ENCODE measurements around the gene SMC1B. TPM values are rescaled to one million over a fixed set of nuclear protein-coding genes. Genes with fewer than 3 reads are reported as not detected.
"Not testable (repeated sequence)": the region's sequence is repeated elsewhere in the genome, so short reads cannot be mapped to it uniquely, and the experiment has no call there.

SMC1B gene
- total RNA-seq, 1 experiment from 2014 or later, result not detected

DNA sequence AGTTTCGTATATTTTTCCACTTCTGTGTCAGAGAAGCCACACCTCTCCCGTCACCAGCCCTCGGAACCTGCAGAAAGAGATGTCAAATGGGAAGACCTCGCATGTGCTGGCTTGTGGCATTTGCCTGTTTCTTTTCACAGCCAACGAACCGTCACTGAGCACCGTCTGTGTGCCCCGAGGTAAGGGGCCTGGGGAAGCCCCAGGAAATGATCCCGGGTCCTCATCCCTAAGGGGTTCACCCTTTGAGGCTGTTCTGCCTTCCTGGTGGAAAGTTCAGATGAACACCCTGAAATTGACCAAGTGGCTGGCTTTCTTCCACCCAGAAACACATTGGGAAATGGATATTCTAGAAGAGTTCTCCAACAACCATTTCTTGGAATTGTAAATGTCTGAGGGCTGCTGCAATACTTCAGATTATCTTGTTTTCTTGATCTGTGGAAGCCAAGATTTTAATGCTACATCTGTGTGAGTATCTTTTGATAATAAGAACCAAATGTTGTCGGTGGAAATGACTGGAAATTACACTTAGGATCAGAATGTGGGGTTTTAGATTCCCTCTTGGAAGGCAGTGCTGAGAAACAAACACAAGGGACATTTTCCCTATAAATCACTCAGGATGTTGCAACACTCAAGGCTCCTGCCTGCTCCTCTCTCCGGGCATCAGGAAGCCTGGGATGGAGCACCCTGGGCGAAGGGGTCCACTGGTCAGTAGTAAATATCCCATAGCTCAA is 37.7 kb upstream of the SMC1B start:
- TF ChIP-seq, protein P1, sequence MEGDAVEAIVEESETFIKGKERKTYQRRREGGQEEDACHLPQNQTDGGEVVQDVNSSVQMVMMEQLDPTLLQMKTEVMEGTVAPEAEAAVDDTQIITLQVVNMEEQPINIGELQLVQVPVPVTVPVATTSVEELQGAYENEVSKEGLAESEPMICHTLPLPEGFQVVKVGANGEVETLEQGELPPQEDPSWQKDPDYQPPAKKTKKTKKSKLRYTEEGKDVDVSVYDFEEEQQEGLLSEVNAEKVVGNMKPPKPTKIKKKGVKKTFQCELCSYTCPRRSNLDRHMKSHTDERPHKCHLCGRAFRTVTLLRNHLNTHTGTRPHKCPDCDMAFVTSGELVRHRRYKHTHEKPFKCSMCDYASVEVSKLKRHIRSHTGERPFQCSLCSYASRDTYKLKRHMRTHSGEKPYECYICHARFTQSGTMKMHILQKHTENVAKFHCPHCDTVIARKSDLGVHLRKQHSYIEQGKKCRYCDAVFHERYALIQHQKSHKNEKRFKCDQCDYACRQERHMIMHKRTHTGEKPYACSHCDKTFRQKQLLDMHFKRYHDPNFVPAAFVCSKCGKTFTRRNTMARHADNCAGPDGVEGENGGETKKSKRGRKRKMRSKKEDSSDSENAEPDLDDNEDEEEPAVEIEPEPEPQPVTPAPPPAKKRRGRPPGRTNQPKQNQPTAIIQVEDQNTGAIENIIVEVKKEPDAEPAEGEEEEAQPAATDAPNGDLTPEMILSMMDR (IDR thresholded peaks at IDR 0.05; ENCODE audit: unreplicated experiment), result no peak
- Mint-ChIP-seq H3K36me3 (ENCODE audit: insufficient read depth, unreplicated experiment) (no peaks in the 10 kb centered on the region), H3K27ac (ENCODE audit: unreplicated experiment) (no peak overlapping the region), H3K4me3 (ENCODE audit: low read depth, unreplicated experiment) (no peak overlapping the region), H3K9me3 (ENCODE audit: low read depth, unreplicated experiment) (no peaks in the 10 kb centered on the region), H3K27me3 (ENCODE audit: unreplicated experiment) (peaks cover 61% of the 10 kb centered on the region), H3K4me1 (ENCODE audit: low read depth, unreplicated experiment) (no peaks in the 10 kb centered on the region)
- no peak for DNase-seq
- intact Hi-C loops (cut with micrococcal nuclease; ENCODE audit: unreplicated experiment), result no loop called here
- no TSS peak for BruUV-seq (replicated peaks)
- CTCF ChIA-PET, result interaction anchor here (0.5 kb wide), 1 partner anchor 77 kb away, joined by 5 read pairs; no protein-coding TSS in a partner anchor

GRCh38 chr22:45450101-45450785 is 36.8 kb upstream of the SMC1B start:
- intact Hi-C loops (cut with micrococcal nuclease; ENCODE audit: unreplicated experiment), result no loop called here
- Mint-ChIP-seq H3K4me1 (ENCODE audit: low read depth, unreplicated experiment) (no peaks in the 10 kb centered on the region), H3K27ac (ENCODE audit: unreplicated experiment) (no peak overlapping the region), H3K36me3 (ENCODE audit: insufficient read depth, unreplicated experiment) (no peaks in the 10 kb centered on the region), H3K27me3 (ENCODE audit: unreplicated experiment) (peaks cover 52% of the 10 kb centered on the region), H3K9me3 (ENCODE audit: low read depth, unreplicated experiment) (no peaks in the 10 kb centered on the region), H3K4me3 (ENCODE audit: low read depth, unreplicated experiment) (no peak overlapping the region)
- TF ChIP-seq, protein P1 (IDR thresholded peaks at IDR 0.05; ENCODE audit: unreplicated experiment), result no peak
- no TSS peak for BruUV-seq (replicated peaks)
- no peak for DNase-seq
- CTCF ChIA-PET, result interaction anchor here (1.0 kb wide), 1 partner anchor 14 kb away, joined by 4 read pairs; no protein-coding TSS in a partner anchor

DNA sequence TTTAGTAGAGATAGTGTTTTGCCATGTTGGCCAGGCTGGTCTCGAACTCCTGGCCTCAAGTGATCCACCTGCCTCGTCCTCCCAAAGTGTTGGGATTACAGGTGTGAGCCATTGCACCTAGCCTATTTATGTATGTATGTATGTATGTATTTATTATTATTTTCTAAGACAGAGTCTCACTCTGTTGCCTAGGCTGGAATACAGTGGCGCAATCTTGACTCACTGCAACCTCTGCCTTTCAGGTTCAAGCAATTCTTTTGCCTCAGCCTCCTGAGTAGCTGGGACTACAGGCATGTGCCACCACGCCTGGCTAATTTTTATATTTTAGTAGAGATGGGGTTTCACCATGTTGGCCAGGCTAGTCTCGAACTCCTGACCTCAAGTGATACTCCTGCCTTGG is 36.0 kb upstream of the SMC1B start:
- intact Hi-C loops (cut with micrococcal nuclease; ENCODE audit: unreplicated experiment); H3K9me3 Mint-ChIP-seq (ENCODE audit: low read depth, unreplicated experiment); H3K4me1 Mint-ChIP-seq (ENCODE audit: low read depth, unreplicated experiment); H3K4me3 Mint-ChIP-seq (ENCODE audit: low read depth, unreplicated experiment); H3K27ac Mint-ChIP-seq (ENCODE audit: unreplicated experiment); DNase-seq; BruUV-seq (replicated peaks); H3K36me3 Mint-ChIP-seq (ENCODE audit: insufficient read depth, unreplicated experiment): not testable (repeated sequence)
- peaks cover 44% of the 10 kb centered on the region for H3K27me3 Mint-ChIP-seq (ENCODE audit: unreplicated experiment)
- CTCF ChIA-PET, result interaction anchor here (1.0 kb wide), 1 partner anchor 13 kb away, joined by 4 read pairs; no protein-coding TSS in a partner anchor

GRCh38 chr22:45448431-45448830 is 35.0 kb upstream of the SMC1B start:
- CTCF ChIA-PET, result interaction anchor here (0.7 kb wide), 1 partner anchor 123 kb away, joined by 4 read pairs; no protein-coding TSS in a partner anchor
- TF ChIP-seq, protein P1 (IDR thresholded peaks at IDR 0.05; ENCODE audit: unreplicated experiment), result no peak
- peaks cover 34% of the 10 kb centered on the region for H3K27me3 Mint-ChIP-seq (ENCODE audit: unreplicated experiment)
- no TSS peak for BruUV-seq (replicated peaks)
- DNase-seq, result no peak
- H3K27ac Mint-ChIP-seq (ENCODE audit: unreplicated experiment), result no peak overlapping the region
- H3K9me3 Mint-ChIP-seq (ENCODE audit: low read depth, unreplicated experiment), result no peaks in the 10 kb centered on the region
- H3K4me1 Mint-ChIP-seq (ENCODE audit: low read depth, unreplicated experiment), result no peaks in the 10 kb centered on the region
- intact Hi-C loops (cut with micrococcal nuclease; ENCODE audit: unreplicated experiment), result no loop called here
- H3K36me3 Mint-ChIP-seq (ENCODE audit: insufficient read depth, unreplicated experiment), result no peaks in the 10 kb centered on the region
- no peak overlapping the region for H3K4me3 Mint-ChIP-seq (ENCODE audit: low read depth, unreplicated experiment)

DNA sequence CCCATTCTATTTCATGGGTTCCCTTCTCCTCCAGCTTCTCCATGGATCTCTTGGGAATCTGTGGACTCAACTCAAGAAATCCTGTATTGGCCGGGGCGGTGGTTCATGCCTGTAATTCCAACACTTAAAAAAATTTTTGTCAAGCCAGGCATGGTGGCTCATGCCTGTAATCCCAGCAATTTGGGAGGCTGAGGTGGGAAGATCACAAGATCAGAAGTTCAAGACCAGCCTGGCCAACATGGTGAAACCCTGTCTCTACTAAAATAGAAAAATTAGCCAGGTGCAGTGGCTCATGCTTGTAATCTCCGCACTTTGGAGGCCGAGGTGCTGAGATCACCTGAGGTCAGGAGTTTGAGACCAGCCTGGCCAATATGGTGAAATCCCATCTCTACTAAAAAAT is 34.2 kb upstream of the SMC1B start:
- intact Hi-C loops (cut with micrococcal nuclease; ENCODE audit: unreplicated experiment); DNase-seq; BruUV-seq (replicated peaks); H3K4me3 Mint-ChIP-seq (ENCODE audit: low read depth, unreplicated experiment); H3K27ac Mint-ChIP-seq (ENCODE audit: unreplicated experiment); H3K36me3 Mint-ChIP-seq (ENCODE audit: insufficient read depth, unreplicated experiment); H3K4me1 Mint-ChIP-seq (ENCODE audit: low read depth, unreplicated experiment); H3K9me3 Mint-ChIP-seq (ENCODE audit: low read depth, unreplicated experiment): not testable (repeated sequence)
- peaks cover 26% of the 10 kb centered on the region for H3K27me3 Mint-ChIP-seq (ENCODE audit: unreplicated experiment)
- CTCF ChIA-PET, result interaction anchor here (0.6 kb wide), 1 partner anchor 9 kb away, joined by 3 read pairs; no protein-coding TSS in a partner anchor
